PC-3 (cell line): ENCODE data around the gene SLC25A11. TPM values are rescaled to one million over a fixed set of nuclear protein-coding genes. Genes with fewer than 3 reads are reported as not detected.
"Not testable (repeated sequence)": the region's sequence is repeated elsewhere in the genome, so short reads cannot be mapped to it uniquely, and the experiment has no call there.

ENCODE experiments used
- ATAC-seq: fragments of 200-7000 bp; cut with Tn5 transposase; 2 replicates; pipeline ENCODE4 v1.9.1; 2020; ENCODE audit warnings: mild to moderate bottlenecking, moderate library complexity
- BruUV-seq: library from RNA; stranded (reverse); fragments of 400-500 nt; replicated peaks from 2 replicates; lab custom pipeline; 2021; lab: Mats Ljungman, UMichigan
- CTCF ChIA-PET: fragments of 300-600 bp; sonication (Branson Sonifier 250); formaldehyde crosslinking; loops from one replicate; lab custom pipeline; 2022; ENCODE audit warnings: antibody characterized with exemption; lab: Charles Lee
- POLR2A ChIA-PET: fragments of 300-600 bp; sonication (Branson Sonifier 250); formaldehyde crosslinking; loops from one replicate; lab custom pipeline; 2022; ENCODE audit warnings: antibody characterized with exemption; ENCODE audit not compliant: unreplicated experiment; lab: Charles Lee
- DNase-seq: peaks from one replicate; pipeline ENCODE4 v3.0.0-alpha.2; 2015
- H2AFZ ChIP-seq: fragments of 300-600 bp; sonication (generic); 2 replicates; pipeline ENCODE4 v1.6.0; 2016; ENCODE audit warnings: antibody characterized with exemption, low read length
- H3F3A ChIP-seq: fragments of 300-600 bp; sonication (generic); one replicate; pipeline ENCODE4 v1.6.0; 2017; ENCODE audit warnings: antibody characterized with exemption, low read length, control low read depth, mild to moderate bottlenecking; ENCODE audit not compliant: unreplicated experiment
- H3K27ac ChIP-seq: fragments of 300-600 bp; sonication (generic); 2 replicates; pipeline ENCODE4 v1.5.1; 2016; ENCODE audit warnings: mild to moderate bottlenecking, low read length
- H3K27me3 ChIP-seq: fragments of 300-600 bp; sonication (generic); 2 replicates; pipeline ENCODE4 v1.6.1; 2016; ENCODE audit warnings: low read length, mixed read lengths
- H3K36me3 ChIP-seq: fragments of 300-600 bp; sonication (generic); 2 replicates; pipeline ENCODE4 v1.6.1; 2016; ENCODE audit warnings: low read depth, mixed run types, low read length, mixed read lengths
- H3K4me1 ChIP-seq: fragments of 300-600 bp; sonication (generic); 2 replicates; pipeline ENCODE4 v1.5.1; 2016; ENCODE audit warnings: low read length; ENCODE audit not compliant: insufficient read depth
- H3K4me2 ChIP-seq: fragments of 300-600 bp; sonication (generic); 2 replicates; pipeline ENCODE4 v1.6.0; 2016; ENCODE audit warnings: low read length
- H3K4me3 ChIP-seq: fragments of 300-600 bp; sonication (generic); 2 replicates; pipeline ENCODE4 v1.5.1; 2016; ENCODE audit warnings: mild to moderate bottlenecking, low read length, mixed read lengths
- H3K79me2 ChIP-seq: fragments of 300-600 bp; sonication (generic); 2 replicates; pipeline ENCODE4 v1.6.1; 2017; ENCODE audit warnings: low read length, mixed read lengths
- H3K9ac ChIP-seq: fragments of 300-600 bp; sonication (generic); 2 replicates; pipeline ENCODE4 v1.6.0; 2016; ENCODE audit warnings: mild to moderate bottlenecking, low read length
- H3K9me2 ChIP-seq: fragments of 300-600 bp; sonication (generic); replicated peaks from 2 replicates; pipeline ENCODE4 v1.6.1; 2016; ENCODE audit warnings: mixed run types, low read length, mixed read lengths
- H3K9me3 ChIP-seq: fragments of 300-600 bp; sonication (generic); 2 replicates; pipeline ENCODE4 v1.6.1; 2016; ENCODE audit warnings: low read length, mixed read lengths
- H4K20me1 ChIP-seq: fragments of 300-600 bp; sonication (generic); 2 replicates; pipeline ENCODE4 v1.6.1; 2016; ENCODE audit warnings: low read length, mixed read lengths
- EZH2 ChIP-seq: fragments of 300-600 bp; sonication (generic); IDR thresholded peaks from one replicate; pipeline ENCODE4 v1.6.1; 2017; ENCODE audit warnings: antibody characterized with exemption, mild to moderate bottlenecking, low read length; ENCODE audit not compliant: unreplicated experiment
- EZH2phosphoT487 ChIP-seq: fragments of 300-600 bp; sonication (generic); IDR thresholded peaks from 2 replicates; pipeline ENCODE4 v1.6.1; 2018; ENCODE audit warnings: mild to moderate bottlenecking, antibody characterized with exemption, low read length, borderline replicate concordance
- intact Hi-C: fragments of 100-400 bp; cut with micrococcal nuclease; formaldehyde crosslinking; loops from 2 replicates; pipeline ENCODE4 v1.9.0; 2023
- total RNA-seq: library from RNA; depleted of rRNA; stranded (reverse); fragments of >200 nt; gene quantifications from 2 replicates; pipeline ENCODE4 v1.2.3, GENCODE V29; 2014
- TF ChIP-seq, protein P1 (sequence below): fragments of 300-600 bp; sonication (generic); conservative IDR thresholded peaks from 2 replicates; pipeline ENCODE4 v1.5.1; 2017; ENCODE audit warnings: antibody characterized with exemption, low read depth, mild to moderate bottlenecking, low read length

SLC25A11 gene
- total RNA-seq, 1 experiment from 2014 or later: 72.1 TPM

DNA sequence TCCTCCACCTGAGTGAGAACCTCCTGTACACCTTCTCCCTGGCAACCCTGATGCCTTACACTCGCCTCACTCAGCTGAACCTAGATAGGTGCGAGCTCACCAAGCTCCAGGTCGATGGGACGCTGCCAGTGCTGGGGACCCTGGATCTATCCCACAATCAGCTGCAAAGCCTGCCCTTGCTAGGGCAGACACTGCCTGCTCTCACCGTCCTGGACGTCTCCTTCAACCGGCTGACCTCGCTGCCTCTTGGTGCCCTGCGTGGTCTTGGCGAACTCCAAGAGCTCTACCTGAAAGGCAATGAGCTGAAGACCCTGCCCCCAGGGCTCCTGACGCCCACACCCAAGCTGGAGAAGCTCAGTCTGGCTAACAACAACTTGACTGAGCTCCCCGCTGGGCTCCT lies 7.1 kb downstream of the SLC25A11 start:
- Histone ChIP-seq H3K36me3 (peaks cover 6% of the 10 kb centered on the region; the same call in 1 of the 2 replicates), H4K20me1 (no peaks in the 10 kb centered on the region), H3K9me2 (no peaks in the 10 kb centered on the region), H3K79me2 (peaks cover under 1% of the 10 kb centered on the region; the same call in 1 of the 2 replicates), H3K27ac (no peak overlapping the region), H3K4me2 (no peak overlapping the region), H2AFZ (no peak overlapping the region), H3K4me1 (0 out of 2 replicates have a peak, but pooled peaks cover 5% of the 10 kb centered on the region), H3F3A (no peaks in the 10 kb centered on the region), H3K4me3 (no peak overlapping the region), H3K9ac (no peak overlapping the region), H3K27me3 (no peaks in the 10 kb centered on the region), H3K9me3 (no peaks in the 10 kb centered on the region)
- BruUV-seq: no TSS peak
- no peak for TF ChIP-seq EZH2phosphoT487
- TF ChIP-seq, protein P1, sequence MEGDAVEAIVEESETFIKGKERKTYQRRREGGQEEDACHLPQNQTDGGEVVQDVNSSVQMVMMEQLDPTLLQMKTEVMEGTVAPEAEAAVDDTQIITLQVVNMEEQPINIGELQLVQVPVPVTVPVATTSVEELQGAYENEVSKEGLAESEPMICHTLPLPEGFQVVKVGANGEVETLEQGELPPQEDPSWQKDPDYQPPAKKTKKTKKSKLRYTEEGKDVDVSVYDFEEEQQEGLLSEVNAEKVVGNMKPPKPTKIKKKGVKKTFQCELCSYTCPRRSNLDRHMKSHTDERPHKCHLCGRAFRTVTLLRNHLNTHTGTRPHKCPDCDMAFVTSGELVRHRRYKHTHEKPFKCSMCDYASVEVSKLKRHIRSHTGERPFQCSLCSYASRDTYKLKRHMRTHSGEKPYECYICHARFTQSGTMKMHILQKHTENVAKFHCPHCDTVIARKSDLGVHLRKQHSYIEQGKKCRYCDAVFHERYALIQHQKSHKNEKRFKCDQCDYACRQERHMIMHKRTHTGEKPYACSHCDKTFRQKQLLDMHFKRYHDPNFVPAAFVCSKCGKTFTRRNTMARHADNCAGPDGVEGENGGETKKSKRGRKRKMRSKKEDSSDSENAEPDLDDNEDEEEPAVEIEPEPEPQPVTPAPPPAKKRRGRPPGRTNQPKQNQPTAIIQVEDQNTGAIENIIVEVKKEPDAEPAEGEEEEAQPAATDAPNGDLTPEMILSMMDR: no peak
- TF ChIP-seq EZH2: no peak
- ATAC-seq (no peak), DNase-seq (no peak)
- intact Hi-C loops: no loop called here
- CTCF ChIA-PET: no interaction called here
- POLR2A ChIA-PET: no interaction called here

DNA sequence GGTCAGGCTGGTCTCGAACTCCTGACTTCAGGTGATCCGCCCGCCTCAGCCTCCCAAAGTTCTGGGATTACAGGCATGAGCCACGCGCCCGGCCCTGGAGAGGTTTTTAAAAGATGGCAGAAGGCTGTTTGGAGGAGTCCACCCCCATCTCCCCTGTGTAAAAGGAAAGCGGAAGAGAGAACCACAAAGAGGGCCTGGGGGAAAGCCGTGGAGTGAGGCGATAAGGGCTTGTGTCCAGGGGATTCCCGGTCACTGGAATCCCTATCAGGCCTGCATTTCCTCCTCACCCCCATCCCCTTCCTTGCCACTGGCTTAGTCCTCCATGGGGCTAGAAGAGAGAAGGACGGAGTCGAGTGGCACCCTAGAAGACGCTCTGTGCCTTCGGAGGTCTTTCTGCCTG lies 7.9 kb downstream of the SLC25A11 start, which contains the start of gene GP1BA:
Gene GP1BA, plus strand, starts transcription at position 315 of the 400 bp plus-strand sequence. CDS start 328 bp downstream, outside the sequence.
- TF ChIP-seq EZH2phosphoT487: no peak
- TF ChIP-seq EZH2: no peak
- TF ChIP-seq, protein P1: no peak
- ChIA-PET CTCF (no interaction called here), POLR2A (no interaction called here)
- Histone ChIP-seq H3K79me2 (no peaks in the 10 kb centered on the region), H3K9ac (no peak within 1 kb of the TSS), H3K36me3 (no peaks in the 10 kb centered on the region), H3K9me2 (no peaks in the 10 kb centered on the region), H3K27me3 (no peaks in the 10 kb centered on the region), H4K20me1 (no peaks in the 10 kb centered on the region), H3K9me3 (no peaks in the 10 kb centered on the region), H3K27ac (no peak within 1 kb of the TSS), H2AFZ (no peak within 1 kb of the TSS), H3K4me1 (0 out of 2 replicates have a peak, but pooled peaks cover 5% of the 10 kb centered on the region), H3K4me2 (no peak within 1 kb of the TSS), H3F3A (no peaks in the 10 kb centered on the region), H3K4me3 (no peak within 1 kb of the TSS)
- ATAC-seq (no peak), DNase-seq (no peak)
- intact Hi-C loops: no loop called here
- BruUV-seq: no TSS peak

DNA sequence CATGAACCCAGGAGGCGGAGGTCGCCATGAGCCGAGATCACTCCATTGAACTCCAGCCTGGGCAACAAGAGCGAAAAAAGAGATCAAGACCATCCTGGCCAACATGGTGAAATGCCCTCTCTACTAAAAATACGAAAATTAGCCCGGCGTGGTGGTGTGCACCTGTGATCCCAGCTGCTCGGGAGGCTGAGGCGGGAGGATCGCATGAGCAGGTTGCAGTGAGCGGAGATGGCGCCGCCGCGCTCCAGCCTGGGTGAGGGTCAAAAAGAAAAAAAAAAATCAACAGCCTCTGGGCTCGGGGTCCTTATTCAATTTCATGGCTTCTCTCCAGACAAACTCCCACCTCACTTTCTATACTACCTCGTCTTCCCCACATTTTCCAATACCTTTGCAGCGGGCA lies 11.0 kb downstream of the SLC25A11 start:
- H3K36me3 ChIP-seq: no peaks in the 10 kb centered on the region
- H3K79me2 ChIP-seq: no peaks in the 10 kb centered on the region
- no TSS peak for BruUV-seq
- no peaks in the 10 kb centered on the region for H4K20me1 ChIP-seq
- no peaks in the 10 kb centered on the region for H3K27me3 ChIP-seq
- ChIA-PET POLR2A (no interaction called here), CTCF (no interaction called here)
- no peak overlapping the region for H3K4me3 ChIP-seq
- no peak overlapping the region for H3K4me2 ChIP-seq
- no peak overlapping the region for H3K9ac ChIP-seq
- H3F3A ChIP-seq: no peaks in the 10 kb centered on the region
- ATAC-seq (no peak), DNase-seq (no peak)
- no peaks in the 10 kb centered on the region for H3K4me1 ChIP-seq
- TF ChIP-seq, protein P1: no peak
- TF ChIP-seq EZH2phosphoT487 (no peak), EZH2 (no peak)
- H3K9me2 ChIP-seq: no peaks in the 10 kb centered on the region
- H2AFZ ChIP-seq: no peak overlapping the region
- H3K27ac ChIP-seq: no peak overlapping the region
- intact Hi-C loops: no loop called here
- H3K9me3 ChIP-seq: no peaks in the 10 kb centered on the region

DNA sequence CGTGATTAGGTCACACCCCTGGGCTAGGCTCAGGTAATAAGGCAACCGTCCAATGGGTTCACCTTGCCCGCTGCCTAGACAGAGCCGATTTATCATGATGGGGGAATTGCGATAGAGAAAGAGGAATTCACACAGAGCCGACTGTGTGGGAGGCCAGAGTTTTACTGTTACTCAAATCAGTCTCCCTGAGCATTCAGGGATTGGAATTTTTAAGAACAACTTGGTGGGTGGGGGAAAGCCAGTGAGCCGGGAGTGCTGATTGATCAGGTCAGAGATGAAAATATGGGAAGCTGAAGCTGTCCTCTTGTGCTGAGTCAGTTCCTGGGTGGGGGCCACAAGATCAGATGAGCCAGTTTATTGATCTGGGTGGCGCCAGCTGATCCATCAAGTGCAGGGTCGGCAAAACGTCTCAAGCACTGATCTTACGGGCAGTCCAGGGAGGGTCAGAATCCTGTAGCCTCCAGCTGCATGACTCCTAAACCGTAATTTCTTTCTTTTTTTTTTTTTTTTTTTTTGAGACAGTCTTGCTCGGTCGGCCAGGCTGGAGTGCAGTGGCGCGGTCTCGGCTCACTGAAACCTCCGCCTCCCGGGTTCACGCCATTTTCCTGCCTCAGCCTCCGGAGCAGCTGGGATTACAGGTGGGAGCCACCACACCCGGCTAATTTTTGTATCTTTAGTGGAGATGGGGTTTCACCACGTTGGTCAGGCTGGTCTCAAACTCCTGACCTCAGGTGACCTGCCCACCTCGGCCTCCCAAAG lies 13.1 kb downstream of the SLC25A11 start:
- DNase-seq, CTCF ChIA-PET, ATAC-seq, H3K79me2 ChIP-seq, H3K27me3 ChIP-seq, intact Hi-C loops, H2AFZ ChIP-seq, H3F3A ChIP-seq, BruUV-seq, H3K4me3 ChIP-seq, H3K36me3 ChIP-seq, H4K20me1 ChIP-seq, H3K4me2 ChIP-seq, H3K4me1 ChIP-seq, H3K27ac ChIP-seq, H3K9me2 ChIP-seq, H3K9ac ChIP-seq, H3K9me3 ChIP-seq: not testable (repeated sequence)
- POLR2A ChIA-PET: interaction anchor here (0.6 kb wide), 2 partner anchors 13 to 925 kb away, joined by 3 read pairs; partner anchors contain the start of genes RNF167 and SLC25A11
